ENCODE data around the gene CYP1B1.
"Not testable (repeated sequence)": the region's sequence is repeated elsewhere in the genome, so short reads cannot be mapped to it uniquely, and the experiment has no call there.

- TF ChIP-seq, protein P1, sequence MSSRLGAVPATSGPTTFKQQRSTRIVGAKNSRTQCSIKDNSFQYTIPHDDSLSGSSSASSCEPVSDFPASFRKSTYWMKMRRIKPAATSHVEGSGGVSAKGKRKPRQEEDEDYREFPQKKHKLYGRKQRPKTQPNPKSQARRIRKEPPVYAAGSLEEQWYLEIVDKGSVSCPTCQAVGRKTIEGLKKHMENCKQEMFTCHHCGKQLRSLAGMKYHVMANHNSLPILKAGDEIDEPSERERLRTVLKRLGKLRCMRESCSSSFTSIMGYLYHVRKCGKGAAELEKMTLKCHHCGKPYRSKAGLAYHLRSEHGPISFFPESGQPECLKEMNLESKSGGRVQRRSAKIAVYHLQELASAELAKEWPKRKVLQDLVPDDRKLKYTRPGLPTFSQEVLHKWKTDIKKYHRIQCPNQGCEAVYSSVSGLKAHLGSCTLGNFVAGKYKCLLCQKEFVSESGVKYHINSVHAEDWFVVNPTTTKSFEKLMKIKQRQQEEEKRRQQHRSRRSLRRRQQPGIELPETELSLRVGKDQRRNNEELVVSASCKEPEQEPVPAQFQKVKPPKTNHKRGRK (CRISPR knock-in tag; IDR thresholded peaks at IDR 0.05) = not testable (repeated sequence)
- TF ChIP-seq SIN3A (IDR thresholded peaks at IDR 0.05; ENCODE audit: borderline replicate concordance, low read depth, low read length); NR3C1 (CRISPR knock-in tag; IDR thresholded peaks at IDR 0.05); NFYB (CRISPR knock-in tag; IDR thresholded peaks at IDR 0.05); E2F2 (CRISPR knock-in tag; IDR thresholded peaks at IDR 0.05; ENCODE audit: borderline replicate concordance): not testable (repeated sequence)
These were observed 14.3 kb upstream of the CYP1B1 start for GRCh38 chr2:38090212-38090611.
